Mucosa of descending colon (tissue), 3 donors: ENCODE measurements around the gene WDR88. TPM values are rescaled to one million over a fixed set of nuclear protein-coding genes. Genes with fewer than 3 reads are reported as not detected.
"Not testable (repeated sequence)": the region's sequence is repeated elsewhere in the genome, so short reads cannot be mapped to it uniquely, and the experiment has no call there.

Experiments used
- ATAC-seq: fragments of 200-7000 bp; cut with Tn5 transposase; one replicate; pipeline ENCODE4 v1.9.1; 2020; ENCODE audit warnings: mild to moderate bottlenecking, moderate library complexity
- DNase-seq, 3 donors: peaks; one replicate each; pipeline ENCODE4 v3.0.0-alpha.2; 2020
- H3K36me3 ChIP-seq: fragments of 200-600 bp; one replicate; pipeline ENCODE4 v1.8.0; 2021; ENCODE audit warnings: low read depth, mild to moderate bottlenecking
- H3K4me1 ChIP-seq: fragments of 200-600 bp; one replicate; pipeline ENCODE4 v1.8.0; 2021; ENCODE audit warnings: low read depth, mild to moderate bottlenecking
- H3K4me3 ChIP-seq: fragments of 200-600 bp; one replicate; pipeline ENCODE4 v1.8.0; 2021; ENCODE audit warnings: mild to moderate bottlenecking
- H3K9me3 ChIP-seq: fragments of 200-600 bp; one replicate; pipeline ENCODE4 v1.8.0; 2021; ENCODE audit warnings: mild to moderate bottlenecking
- intact Hi-C, 2 donors: fragments of 100-400 bp; cut with DNase I in 1 of 2; cut with micrococcal nuclease in 1 of 2; formaldehyde crosslinking; loops; one replicate each; pipeline versions ENCODE4 v1.11.0 to v1.11.1; 2022; cut with DNase I, micrococcal nuclease
- total RNA-seq, 3 donors: library from RNA; stranded (reverse); fragmentation: NEBNext Ultra II Directional in 2 of 3; extraction: Animal tissue kit (Norgen Biotek cat#: 25700) in 2 of 3; gene quantifications; one replicate each; pipeline versions ENCODE4 v1.2.1 to v1.2.4, GENCODE V29; 2021 to 2023
- TF ChIP-seq, protein P1 (sequence below): fragments of 200-600 bp; IDR thresholded peaks from one replicate; pipeline ENCODE4 v1.8.0; 2022; ENCODE audit warnings: antibody characterized with exemption, mild to moderate bottlenecking
- donor health status: DM: no; HTN: no; CAD: no; lungs with moderate emphysema.
- donor health status: DM: no; HTN: no; CAD: no.
- donor health status: DM: no; HTN: yes; CAD: no.

Gene WDR88
- total RNA-seq, 3 donors from 2014 or later: not detected

DNA sequence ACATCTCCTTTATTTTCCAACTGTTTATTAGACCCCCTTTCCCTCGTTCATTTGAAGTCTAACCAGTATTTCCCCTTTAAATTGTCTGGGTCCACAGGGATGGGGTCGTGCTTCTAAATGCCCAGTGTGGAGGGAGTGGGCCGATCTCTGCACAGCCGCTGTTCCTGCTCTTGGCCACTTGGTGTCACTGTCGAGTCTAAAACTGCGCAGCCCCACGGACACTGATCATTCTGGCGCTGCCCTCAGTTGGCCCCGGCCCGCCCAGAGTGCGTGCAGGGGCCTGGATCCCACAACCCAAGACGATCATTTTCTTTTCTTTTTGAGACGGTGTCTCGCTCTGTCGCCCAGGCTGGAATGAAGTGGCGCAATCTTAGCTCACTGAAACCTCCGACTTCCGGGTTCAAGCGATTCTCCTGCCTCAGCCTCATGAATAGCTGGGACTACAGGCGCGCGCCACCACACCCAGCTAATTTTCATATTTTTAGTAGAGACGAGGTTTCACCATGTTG lies 12.0 kb downstream of the WDR88 start:
- ATAC-seq (peak; percentile 98), DNase-seq (peak; percentile 61 to 75 (median 71))
- Histone ChIP-seq H3K36me3 (no peaks in the 10 kb centered on the region), H3K4me1 (peaks cover 2% of the 10 kb centered on the region), H3K9me3 (no peaks in the 10 kb centered on the region), H3K4me3 (no peak overlapping the region)
- TF ChIP-seq, protein P1, sequence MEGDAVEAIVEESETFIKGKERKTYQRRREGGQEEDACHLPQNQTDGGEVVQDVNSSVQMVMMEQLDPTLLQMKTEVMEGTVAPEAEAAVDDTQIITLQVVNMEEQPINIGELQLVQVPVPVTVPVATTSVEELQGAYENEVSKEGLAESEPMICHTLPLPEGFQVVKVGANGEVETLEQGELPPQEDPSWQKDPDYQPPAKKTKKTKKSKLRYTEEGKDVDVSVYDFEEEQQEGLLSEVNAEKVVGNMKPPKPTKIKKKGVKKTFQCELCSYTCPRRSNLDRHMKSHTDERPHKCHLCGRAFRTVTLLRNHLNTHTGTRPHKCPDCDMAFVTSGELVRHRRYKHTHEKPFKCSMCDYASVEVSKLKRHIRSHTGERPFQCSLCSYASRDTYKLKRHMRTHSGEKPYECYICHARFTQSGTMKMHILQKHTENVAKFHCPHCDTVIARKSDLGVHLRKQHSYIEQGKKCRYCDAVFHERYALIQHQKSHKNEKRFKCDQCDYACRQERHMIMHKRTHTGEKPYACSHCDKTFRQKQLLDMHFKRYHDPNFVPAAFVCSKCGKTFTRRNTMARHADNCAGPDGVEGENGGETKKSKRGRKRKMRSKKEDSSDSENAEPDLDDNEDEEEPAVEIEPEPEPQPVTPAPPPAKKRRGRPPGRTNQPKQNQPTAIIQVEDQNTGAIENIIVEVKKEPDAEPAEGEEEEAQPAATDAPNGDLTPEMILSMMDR: peak; percentile 91
- intact Hi-C loops: loop anchor here (5.0 kb wide), 1 partner anchor 38 kb away; no protein-coding TSS in a partner anchor

DNA sequence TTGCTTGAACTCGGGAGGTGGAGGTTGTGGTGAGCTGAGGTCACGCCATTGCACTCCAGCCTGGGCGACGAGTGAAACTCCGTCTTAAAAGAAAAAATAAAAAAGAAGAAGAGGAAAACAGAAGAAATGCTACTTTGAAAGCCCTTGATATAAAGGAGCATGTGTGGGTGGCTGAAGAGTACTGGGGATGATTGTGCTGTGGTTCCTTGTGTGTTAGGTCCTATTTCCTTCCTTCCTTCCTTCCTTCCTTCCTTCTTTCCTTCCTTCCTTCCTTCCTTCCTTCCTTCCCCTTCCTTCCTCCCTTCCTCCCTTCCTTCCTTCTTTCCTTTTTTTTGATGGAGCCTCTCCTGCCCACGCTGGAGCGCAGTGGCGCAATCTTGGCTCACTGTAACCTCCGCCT lies 14.3 kb downstream of the WDR88 start:
- Histone ChIP-seq H3K4me3 (no peak overlapping the region), H3K4me1 (peaks cover 2% of the 10 kb centered on the region), H3K9me3 (no peaks in the 10 kb centered on the region), H3K36me3 (no peaks in the 10 kb centered on the region)
- ATAC-seq: no peak
- DNase-seq: no peak
- TF ChIP-seq, protein P1: no peak
- intact Hi-C loops: no loop called here

DNA sequence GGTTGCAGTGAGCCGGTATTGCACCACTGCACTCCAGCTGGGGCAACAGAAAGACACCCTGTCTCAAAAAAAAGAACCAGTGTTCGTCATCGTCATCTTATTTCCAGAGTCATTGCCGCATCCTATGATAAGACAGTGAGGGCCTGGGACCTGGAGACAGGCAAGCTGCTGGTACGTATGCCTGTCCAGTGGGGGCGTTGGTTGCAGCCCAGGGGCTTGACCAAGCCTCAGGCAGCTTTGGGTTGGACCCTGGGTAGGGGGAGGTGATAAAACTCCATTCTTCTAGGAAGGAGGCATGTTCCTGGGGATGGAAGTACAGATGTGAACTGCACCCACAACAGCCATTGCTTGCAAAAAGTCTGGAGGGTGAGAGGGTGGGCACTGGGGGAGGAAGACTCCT lies 15.6 kb downstream of the WDR88 start:
- intact Hi-C loops: no loop called here
- ATAC-seq: no peak
- TF ChIP-seq, protein P1: no peak

DNA sequence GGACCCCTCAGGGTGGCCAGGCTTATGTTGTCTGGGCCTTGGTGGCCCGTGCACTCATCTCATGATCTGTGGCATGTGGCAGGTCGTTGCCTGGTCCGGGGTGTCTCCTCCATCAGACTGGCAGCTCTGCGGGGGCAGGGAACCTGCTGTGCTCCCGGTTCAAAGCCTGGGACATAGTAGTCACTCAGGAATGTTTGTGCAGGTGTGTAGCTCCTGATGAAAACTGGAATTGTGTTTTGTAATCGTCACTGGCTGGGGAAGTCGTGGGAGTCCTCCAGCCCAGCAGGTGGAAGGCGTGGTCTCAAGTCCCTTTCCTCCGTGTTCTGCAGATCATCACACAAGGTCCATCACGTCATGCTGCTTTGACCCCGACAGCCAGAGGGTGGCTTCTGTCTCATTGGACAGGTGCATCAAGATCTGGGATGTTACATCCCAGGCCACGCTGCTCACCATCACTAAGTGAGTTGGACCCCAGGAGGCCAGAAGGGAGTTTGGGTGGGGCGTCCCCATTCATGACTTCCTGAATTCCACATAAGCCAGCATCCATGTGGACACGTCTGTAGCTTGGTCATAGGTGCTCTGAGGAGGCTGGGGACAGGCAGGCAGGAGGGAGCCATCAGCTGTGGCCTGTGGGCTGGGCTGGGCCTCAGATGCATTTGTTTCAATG lies 19.1 kb downstream of the WDR88 start:
- TF ChIP-seq, protein P1: no peak
- no peaks in the 10 kb centered on the region for H3K36me3 ChIP-seq

More for the DNA sequence above, 15.6 kb downstream of the WDR88 start:
- no peak for DNase-seq
- Histone ChIP-seq H3K4me1 (peaks cover 2% of the 10 kb centered on the region), H3K9me3 (no peaks in the 10 kb centered on the region), H3K4me3 (no peak overlapping the region), H3K36me3 (no peaks in the 10 kb centered on the region)

DNA sequence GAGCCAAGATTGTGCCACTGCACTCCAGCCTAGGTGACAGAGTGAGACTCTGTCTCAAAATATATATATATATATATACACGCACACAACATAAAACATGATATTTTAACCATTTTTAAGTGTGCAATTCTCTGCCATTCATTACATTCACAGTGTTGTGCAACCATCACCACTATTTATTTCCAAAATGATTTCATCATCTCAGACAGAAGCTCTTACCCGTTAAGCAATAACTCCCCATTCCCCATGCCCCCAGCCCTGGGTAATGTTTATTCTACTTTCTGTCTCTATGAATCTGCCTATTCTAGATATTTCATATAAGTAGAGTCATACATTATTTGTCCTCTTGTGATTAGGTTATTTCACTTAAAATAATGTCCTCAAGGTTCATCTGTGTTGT lies 20.3 kb downstream of the WDR88 start:
- Histone ChIP-seq H3K36me3 (no peaks in the 10 kb centered on the region), H3K9me3 (no peaks in the 10 kb centered on the region), H3K4me3 (no peak overlapping the region), H3K4me1 (no peaks in the 10 kb centered on the region)
- ATAC-seq (no peak), DNase-seq (no peak)
- intact Hi-C loops: no loop called here
- TF ChIP-seq, protein P1: no peak

More for the DNA sequence above, 19.1 kb downstream of the WDR88 start:
- no peak for ATAC-seq
- H3K9me3 ChIP-seq: no peaks in the 10 kb centered on the region
- DNase-seq: no peak
- intact Hi-C loops: no loop called here
- no peaks in the 10 kb centered on the region for H3K4me1 ChIP-seq
- H3K4me3 ChIP-seq: no peak overlapping the region

DNA sequence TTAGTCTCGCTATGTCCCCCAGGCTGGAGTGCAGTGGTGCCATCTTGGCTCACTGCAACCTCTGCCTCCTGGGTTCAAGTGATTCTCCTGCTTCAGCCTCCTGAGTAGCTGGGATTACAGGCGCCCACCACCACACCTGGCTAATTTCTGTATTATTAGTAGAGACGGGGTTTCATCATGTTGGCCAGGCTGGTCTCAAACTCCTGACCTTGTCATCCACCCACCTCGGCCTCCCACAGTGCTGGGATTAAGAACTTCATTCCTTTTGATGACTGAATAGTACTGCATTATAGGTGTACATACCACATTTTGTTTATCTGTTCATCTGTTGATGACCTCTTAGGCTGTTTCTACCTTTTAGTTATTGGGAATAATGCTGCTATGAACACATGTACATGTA lies 20.7 kb downstream of the WDR88 start:
- DNase-seq, H3K36me3 ChIP-seq, ATAC-seq, H3K4me1 ChIP-seq, intact Hi-C loops, H3K4me3 ChIP-seq, H3K9me3 ChIP-seq: not testable (repeated sequence)

DNA sequence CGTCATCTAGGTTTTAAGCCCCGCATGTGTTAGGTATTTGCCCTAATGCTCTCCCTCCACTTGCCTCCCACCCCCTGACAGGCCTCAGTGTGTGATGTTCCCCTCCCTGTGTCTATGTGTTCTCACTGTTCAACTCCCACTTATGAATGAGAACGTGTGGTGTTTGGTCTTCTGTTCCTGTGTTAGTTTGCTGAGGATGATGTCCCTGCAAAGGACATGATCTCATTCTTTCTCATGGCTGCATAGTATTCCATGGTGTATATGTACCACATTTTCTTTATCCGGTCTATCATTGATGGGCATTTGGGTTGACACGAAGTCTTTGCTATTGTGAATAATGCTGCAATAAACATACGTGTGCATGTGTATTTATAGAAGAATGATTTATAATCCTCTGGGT lies 22.4 kb downstream of the WDR88 start:
- not testable (repeated sequence) for H3K4me1 ChIP-seq, ATAC-seq

More for the DNA sequence above, 22.4 kb downstream of the WDR88 start:
- DNase-seq, intact Hi-C loops, H3K36me3 ChIP-seq, H3K4me3 ChIP-seq, H3K9me3 ChIP-seq: not testable (repeated sequence)
